ENCODE results near the gene PPY.
"Not testable (repeated sequence)": the region's sequence is repeated elsewhere in the genome, so short reads cannot be mapped to it uniquely, and the experiment has no call there.

PPY gene

GRCh38 chr17:43942051-43942685, at the start of gene PPY:
Gene PPY, minus strand, starts transcription at chr17:43942476. Its CDS starts 822 bp downstream, at chr17:43941654.
- no peak for DNase-seq (ENCODE audit: low spot score)

- no peak for DNase-seq (ENCODE audit: low spot score)
These were observed 46.0 kb upstream of the PPY start for GRCh38 chr17:43988301-43988700.

- no peak for DNase-seq (ENCODE audit: low spot score)
These were observed 45.1 kb upstream of the PPY start for GRCh38 chr17:43987131-43988021.

- DNase-seq (ENCODE audit: low spot score): no peak
These were observed 44.1 kb upstream of the PPY start for GRCh38 chr17:43986225-43986981.

- DNase-seq (ENCODE audit: low spot score): no peak
These were observed 42.2 kb upstream of the PPY start for GRCh38 chr17:43984521-43984920.

GRCh38 chr17:43983515-43984411, 41.5 kb upstream of the PPY start:
- DNase-seq (ENCODE audit: low spot score): no peak

GRCh38 chr17:43983196-43983514, 40.9 kb upstream of the PPY start:
- no peak for DNase-seq (ENCODE audit: low spot score)

- DNase-seq (ENCODE audit: low spot score): no peak
These were observed 39.9 kb upstream of the PPY start for GRCh38 chr17:43982171-43982570.

GRCh38 chr17:43979671-43980070, 37.4 kb upstream of the PPY start:
- no peak for DNase-seq (ENCODE audit: low spot score)

- no peak for DNase-seq (ENCODE audit: low spot score)
These were observed 36.7 kb upstream of the PPY start for GRCh38 chr17:43979011-43979410.

- no peak for DNase-seq (ENCODE audit: low spot score)
These were observed 35.8 kb upstream of the PPY start for GRCh38 chr17:43978078-43978477.

GRCh38 chr17:43976963-43977837, 34.9 kb upstream of the PPY start:
- DNase-seq (ENCODE audit: low spot score): no peak

- no peak for DNase-seq (ENCODE audit: low spot score)
These were observed 33.6 kb upstream of the PPY start for GRCh38 chr17:43975898-43976297.

- DNase-seq (ENCODE audit: low spot score): no peak
These were observed 32.3 kb upstream of the PPY start for GRCh38 chr17:43974382-43975266.

GRCh38 chr17:43972444-43973212, 30.4 kb upstream of the PPY start:
- DNase-seq (ENCODE audit: low spot score): not testable (repeated sequence)

- not testable (repeated sequence) for DNase-seq (ENCODE audit: low spot score)
These were observed 29.2 kb upstream of the PPY start for GRCh38 chr17:43971436-43971835.

- DNase-seq (ENCODE audit: low spot score): no peak
These were observed 28.1 kb upstream of the PPY start for GRCh38 chr17:43970366-43970765.

- no peak for DNase-seq (ENCODE audit: low spot score)
These were observed 25.1 kb upstream of the PPY start for GRCh38 chr17:43967251-43967875.

GRCh38 chr17:43966276-43966675, 24.0 kb upstream of the PPY start:
- no peak for DNase-seq (ENCODE audit: low spot score)
